Mucosa of gallbladder (tissue), 1 donor: ENCODE data around the gene OSBPL10. TPM values are rescaled to one million over a fixed set of nuclear protein-coding genes. Genes with fewer than 3 reads are reported as not detected.
A peak's percentile ranks its signal among the peaks of the same experiment; 100 is the strongest.
"Not testable (repeated sequence)": the region's sequence is repeated elsewhere in the genome, so short reads cannot be mapped to it uniquely, and the experiment has no call there.

Experiments
- DNase-seq: peaks from one replicate; pipeline ENCODE4 v3.0.0-alpha.2; 2020; ENCODE audit warnings: low spot score
- total RNA-seq: library from RNA; stranded (reverse); gene quantifications from one replicate; pipeline ENCODE4 v1.2.1, GENCODE V29; 2021
- donor health status: DM: no; HTN: no; CAD: no.

Gene OSBPL10
- total RNA-seq, 1 donor from 2014 or later: 70.6 TPM

- no peak for DNase-seq
These were observed 88.6 kb downstream of the OSBPL10 start for GRCh38 chr3:31892500-31892899.

- peak; percentile 27 for DNase-seq
These were observed 89.1 kb downstream of the OSBPL10 start for GRCh38 chr3:31891876-31892455.

GRCh38 chr3:31890742-31891469, 90.2 kb downstream of the OSBPL10 start:
- DNase-seq: no peak

- DNase-seq: no peak
These were observed 91.1 kb downstream of the OSBPL10 start for GRCh38 chr3:31890007-31890406.

- DNase-seq: no peak
These were observed 95.8 kb downstream of the OSBPL10 start for GRCh38 chr3:31885235-31885634.

GRCh38 chr3:31884251-31884650, 96.8 kb downstream of the OSBPL10 start:
- DNase-seq: no peak

GRCh38 chr3:31882895-31883294, 98.2 kb downstream of the OSBPL10 start:
- no peak for DNase-seq

- DNase-seq: no peak
These were observed 98.6 kb downstream of the OSBPL10 start for GRCh38 chr3:31882431-31882830.

- no peak for DNase-seq
These were observed 100.5 kb downstream of the OSBPL10 start for GRCh38 chr3:31880482-31881078.

- DNase-seq: no peak
These were observed 101.0 kb downstream of the OSBPL10 start for GRCh38 chr3:31880020-31880419.

GRCh38 chr3:31879365-31879764, 101.7 kb downstream of the OSBPL10 start:
- DNase-seq: no peak

GRCh38 chr3:31878231-31878838, 102.7 kb downstream of the OSBPL10 start:
- no peak for DNase-seq

GRCh38 chr3:31876331-31876730, 104.7 kb downstream of the OSBPL10 start:
- DNase-seq: no peak

- no peak for DNase-seq
These were observed 105.6 kb downstream of the OSBPL10 start for GRCh38 chr3:31875437-31875836.

- no peak for DNase-seq
These were observed 107.7 kb downstream of the OSBPL10 start for GRCh38 chr3:31873254-31873820.

- no peak for DNase-seq
These were observed 109.0 kb downstream of the OSBPL10 start for GRCh38 chr3:31871939-31872507.

- not testable (repeated sequence) for DNase-seq
These were observed 111.0 kb downstream of the OSBPL10 start for GRCh38 chr3:31870111-31870510.

GRCh38 chr3:31868236-31868635, 112.8 kb downstream of the OSBPL10 start:
- DNase-seq: no peak

- DNase-seq: no peak
These were observed 118.3 kb downstream of the OSBPL10 start for GRCh38 chr3:31862666-31863279.

GRCh38 chr3:31861826-31862225, 119.2 kb downstream of the OSBPL10 start:
- DNase-seq: no peak

- not testable (repeated sequence) for DNase-seq
These were observed 120.4 kb downstream of the OSBPL10 start for GRCh38 chr3:31860642-31861041.

- no peak for DNase-seq
These were observed 121.8 kb downstream of the OSBPL10 start for GRCh38 chr3:31859245-31859644.
